HCT116 (cell line): Measurements from ENCODE around the gene OPRL1. TPM values are rescaled to one million over a fixed set of nuclear protein-coding genes. Genes with fewer than 3 reads are reported as not detected.

ENCODE experiments used
- ATAC-seq: fragments of 200-7000 bp; cut with Tn5 transposase; 2 replicates; pipeline ENCODE4 v1.9.1; 2020; ENCODE audit warnings: mild to moderate bottlenecking, moderate library complexity
- BruUV-seq: library from RNA; stranded (reverse); fragments of 400-500 nt; replicated peaks from 2 replicates; lab custom pipeline; 2021; lab: Mats Ljungman, UMichigan
- CTCF ChIA-PET: fragments of 300-600 bp; sonication (Branson Sonifier 250); formaldehyde crosslinking; loops from one replicate; lab custom pipeline; 2021; ENCODE audit warnings: antibody characterized with exemption; lab: Charles Lee
- POLR2A ChIA-PET: fragments of 300-600, 350-600 bp; sonication (Branson Sonifier 250); formaldehyde crosslinking; loops from one replicate; lab custom pipeline; 2021; ENCODE audit warnings: antibody characterized with exemption; lab: Charles Lee
- RAD21 ChIA-PET, 2 experiments: fragments of 300-600 bp; sonication (Branson Sonifier 250); formaldehyde crosslinking; loops; one replicate each; lab custom pipeline; 2023; ENCODE audit warnings: low total read pairs in 2 of 2; ENCODE audit not compliant: uncharacterized antibody in 2 of 2, unreplicated experiment in 2 of 2, low non-redundant PET in 1 of 2; lab: Charles Lee
- DNase-seq: peaks from one replicate; pipeline ENCODE4 v3.0.0-alpha.2; 2010; ENCODE audit warnings: low read depth, low spot score
- H2AFZ ChIP-seq: fragments of 200-600 bp; shearing (Covaris generic), sonication (generic); 2 replicates; pipeline ENCODE4 v1.6.1; 2017; ENCODE audit warnings: low read depth, mixed run types, mixed read lengths, antibody characterized with exemption, low read length; ENCODE audit not compliant: poor library complexity, severe bottlenecking
- H3K27ac ChIP-seq: 2 replicates; pipeline ENCODE4 v1.5.1; 2012; ENCODE audit warnings: low read depth, low read length
- H3K27me3 ChIP-seq: fragments of 200-600 bp; sonication (generic); 2 replicates; pipeline ENCODE4 v1.6.1; 2016; ENCODE audit warnings: mixed run types, low read length, mixed read lengths; ENCODE audit not compliant: insufficient read depth
- H3K36me3 ChIP-seq, 2 experiments: fragments of 200-500 bp in 1 of 2; fragments of 200-600 bp in 1 of 2; sonication (Bioruptor generic) in 1 of 2; sonication (generic) in 1 of 2; 2 replicates each; pipeline versions ENCODE4 v1.5.1 to v1.6.1; 2014 to 2016; ENCODE audit warnings: low read length in 2 of 2, inconsistent platforms in 1 of 2, mixed read lengths in 1 of 2, mixed run types in 1 of 2; ENCODE audit not compliant: insufficient read depth in 2 of 2, control insufficient read depth in 1 of 2
- H3K4me1 ChIP-seq, 2 experiments: fragments of 200-600 bp in 1 of 2; sonication (generic) in 1 of 2; 2 replicates each; pipeline versions ENCODE4 v1.5.1 to v1.6.1; 2012 to 2017; ENCODE audit warnings: low read length in 2 of 2, inconsistent platforms in 1 of 2, mild to moderate bottlenecking in 1 of 2, mixed read lengths in 1 of 2, mixed run types in 1 of 2, moderate library complexity in 1 of 2; ENCODE audit not compliant: insufficient read depth in 2 of 2, control insufficient read depth in 1 of 2
- H3K4me2 ChIP-seq: fragments of 200-600 bp; sonication (generic); 2 replicates; pipeline ENCODE4 v1.6.1; 2017; ENCODE audit warnings: mixed run types, low read length, mixed read lengths
- H3K4me3 ChIP-seq, 2 experiments: fragments of 200-600 bp in 1 of 2; sonication (generic) in 1 of 2; replicated peaks in 1 of 2; 2 replicates each; pipeline ENCODE4 v1.5.1; 2011 to 2016; ENCODE audit warnings: low read length in 2 of 2, control low read depth in 1 of 2, low read depth in 1 of 2, mild to moderate bottlenecking in 1 of 2, mixed read lengths in 1 of 2, mixed run types in 1 of 2
- H3K79me2 ChIP-seq: fragments of 200-600 bp; sonication (generic); 2 replicates; pipeline ENCODE4 v1.6.1; 2017; ENCODE audit warnings: mild to moderate bottlenecking, mixed run types, low read length, moderate library complexity, mixed read lengths; ENCODE audit not compliant: insufficient read depth
- H3K9ac ChIP-seq: fragments of 200-600 bp; sonication (generic); 2 replicates; pipeline ENCODE4 v1.6.1; 2016; ENCODE audit warnings: low read length, mixed read lengths
- H3K9me2 ChIP-seq: fragments of 200-600 bp; sonication (generic), shearing (Covaris generic); 2 replicates; pipeline ENCODE4 v1.6.1; 2017; ENCODE audit warnings: mixed run types, mild to moderate bottlenecking, moderate library complexity; ENCODE audit not compliant: insufficient read depth
- H3K9me3 ChIP-seq, 2 experiments: fragments of 200-500 bp in 1 of 2; fragments of 200-600 bp in 1 of 2; sonication (Bioruptor generic) in 1 of 2; sonication (generic) in 1 of 2; 2 replicates each; pipeline ENCODE4 v1.6.1; 2014 to 2017; ENCODE audit warnings: low read length in 2 of 2, mixed read lengths in 2 of 2, inconsistent platforms in 1 of 2, low read depth in 1 of 2, mild to moderate bottlenecking in 1 of 2, mixed run types in 1 of 2, moderate library complexity in 1 of 2; ENCODE audit not compliant: control insufficient read depth in 1 of 2, insufficient read depth in 1 of 2
- H4K20me1 ChIP-seq: fragments of 200-600 bp; sonication (generic), shearing (Covaris generic); 2 replicates; pipeline ENCODE4 v1.6.1; 2017; ENCODE audit warnings: mixed run types, mild to moderate bottlenecking, moderate library complexity; ENCODE audit not compliant: insufficient read depth
- ATF3 ChIP-seq: IDR thresholded peaks from 2 replicates; pipeline ENCODE4 v1.6.1; 2012
- CEBPB ChIP-seq: IDR thresholded peaks from 2 replicates; pipeline ENCODE4 v1.6.1; 2012; ENCODE audit warnings: low read depth
- EZH2 ChIP-seq: fragments of 200-600 bp; sonication (generic); IDR thresholded peaks from 2 replicates; pipeline ENCODE4 v1.6.1; 2017; ENCODE audit warnings: antibody characterized with exemption, mixed run types
- JUND ChIP-seq: IDR thresholded peaks from 2 replicates; pipeline ENCODE4 v1.6.1; 2012
- MAX ChIP-seq: IDR thresholded peaks from 2 replicates; pipeline ENCODE4 v1.6.1; 2012
- POLR2A ChIP-seq: IDR thresholded peaks from 2 replicates; pipeline ENCODE4 v1.7.0; 2011; ENCODE audit warnings: borderline replicate concordance; ENCODE audit not compliant: insufficient read depth, insufficient read length; ENCODE audit errors: extremely low read depth
- POLR2AphosphoS5 ChIP-seq: IDR thresholded peaks from 2 replicates; pipeline ENCODE4 v1.6.1; 2011; ENCODE audit warnings: mild to moderate bottlenecking, low read depth, low read length, moderate library complexity
- RAD21 ChIP-seq: IDR thresholded peaks from 2 replicates; pipeline ENCODE4 v1.6.1; 2012; ENCODE audit warnings: low read depth, mild to moderate bottlenecking
- SIN3A ChIP-seq: IDR thresholded peaks from 2 replicates; pipeline ENCODE4 v1.6.1; 2012; ENCODE audit warnings: low read depth
- SP1 ChIP-seq: IDR thresholded peaks from 2 replicates; pipeline ENCODE4 v1.6.1; 2012; ENCODE audit warnings: low read depth
- SRF ChIP-seq: IDR thresholded peaks from 2 replicates; pipeline ENCODE4 v1.6.1; 2012; ENCODE audit warnings: low read depth
- TCF7L2 ChIP-seq: IDR thresholded peaks from 2 replicates; pipeline ENCODE4 v1.7.0; 2011; ENCODE audit warnings: borderline replicate concordance, inconsistent platforms; ENCODE audit not compliant: insufficient read depth, insufficient read length; ENCODE audit errors: extremely low read depth
- ZBTB33 ChIP-seq: IDR thresholded peaks from 2 replicates; pipeline ENCODE4 v1.6.1; 2011; ENCODE audit warnings: mild to moderate bottlenecking, low read length, moderate library complexity; ENCODE audit not compliant: insufficient replicate concordance; ENCODE audit errors: extremely low read depth
- ZFX ChIP-seq: fragments of 450-650 bp; IDR thresholded peaks from 2 replicates; pipeline ENCODE4 v1.6.1; 2017
- intact Hi-C: fragments of 100-400 bp; cut with micrococcal nuclease; formaldehyde crosslinking; loops from 2 replicates; pipeline ENCODE4 v1.10.0; 2022
- total RNA-seq: library from RNA; stranded (reverse); gene quantifications from one replicate; pipeline ENCODE4 v1.2.1, GENCODE V29; 2021; ENCODE audit not compliant: unreplicated experiment

OPRL1 gene
- total RNA-seq, 1 experiment from 2014 or later = 1.6 TPM

GRCh38 chr20:64041040-64041780 is 38.7 kb upstream of the OPRL1 start:
- Histone ChIP-seq H2AFZ (no peak overlapping the region), H3K4me3 (no peak overlapping the region), H3K9me3 (no peaks in the 10 kb centered on the region)
- TF ChIP-seq MAX (no peak), SIN3A (no peak), TCF7L2 (no peak), RAD21 (no peak), SRF (no peak), JUND (no peak), SP1 (no peak), POLR2AphosphoS5 (no peak), POLR2A (no peak), CEBPB (no peak), ZBTB33 (no peak), ZFX (no peak), ATF3 (no peak), EZH2 (no peak)
- TF ChIP-seq, all 23 proteins: peak for 0
- intact Hi-C loops = no loop called here
- no peak overlapping the region for H3K4me2 ChIP-seq
- H3K79me2 ChIP-seq = no peaks in the 10 kb centered on the region
- no peaks in the 10 kb centered on the region for H4K20me1 ChIP-seq
- no peak overlapping the region for H3K27ac ChIP-seq
- BruUV-seq = no TSS peak
- ChIA-PET CTCF (interaction anchor here (5.1 kb wide), 1 partner anchor 13 kb away, joined by 35 read pairs; no protein-coding TSS in a partner anchor), POLR2A (no interaction called here), RAD21 (no interaction called here)
- no peaks in the 10 kb centered on the region for H3K9me2 ChIP-seq
- H3K9ac ChIP-seq = no peak overlapping the region
- no peak for DNase-seq
- peaks cover 23 to 42% of the 10 kb centered on the region in 2 experiments for H3K4me1 ChIP-seq
- no peaks in the 10 kb centered on the region for H3K36me3 ChIP-seq
- H3K27me3 ChIP-seq = no peaks in the 10 kb centered on the region
- no peak for ATAC-seq
